GM23248 (cell line): ENCODE data around the gene KRTAP4-3. TPM values are rescaled to one million over a fixed set of nuclear protein-coding genes. Genes with fewer than 3 reads are reported as not detected.
"Not testable (repeated sequence)": the region's sequence is repeated elsewhere in the genome, so short reads cannot be mapped to it uniquely, and the experiment has no call there.

Source experiments
- DNase-seq: peaks from one replicate; pipeline ENCODE4 v3.0.0-alpha.2; 2015
- H2AFZ ChIP-seq: fragments of 200-600 bp; sonication (generic); 2 replicates; pipeline ENCODE4 v1.6.1; 2016; ENCODE audit warnings: antibody characterized with exemption
- H3F3A ChIP-seq: fragments of 200-600 bp; sonication (generic); 2 replicates; pipeline ENCODE4 v1.6.1; 2016; ENCODE audit warnings: mild to moderate bottlenecking, antibody characterized with exemption, mixed run types; ENCODE audit not compliant: insufficient read depth
- H3K27ac ChIP-seq: fragments of 200-600 bp; sonication (generic); 2 replicates; pipeline ENCODE4 v1.5.1; 2016; ENCODE audit warnings: mild to moderate bottlenecking
- H3K27me3 ChIP-seq: fragments of 200-600 bp; sonication (generic); replicated peaks from 2 replicates; pipeline ENCODE4 v1.6.1; 2016; ENCODE audit warnings: mild to moderate bottlenecking; ENCODE audit not compliant: insufficient read depth
- H3K36me3 ChIP-seq: fragments of 200-600 bp; sonication (generic); 2 replicates; pipeline ENCODE4 v1.6.1; 2016; ENCODE audit warnings: low read depth, mild to moderate bottlenecking
- H3K4me1 ChIP-seq: fragments of 200-600 bp; sonication (generic); 2 replicates; pipeline ENCODE4 v1.6.1; 2016; ENCODE audit warnings: mild to moderate bottlenecking; ENCODE audit not compliant: insufficient read depth
- H3K4me2 ChIP-seq: fragments of 200-600 bp; sonication (generic); one replicate; pipeline ENCODE4 v1.6.1; 2016; ENCODE audit warnings: mild to moderate bottlenecking; ENCODE audit not compliant: unreplicated experiment
- H3K4me3 ChIP-seq: fragments of 200-600 bp; sonication (generic); 2 replicates; pipeline ENCODE4 v1.5.1; 2016; ENCODE audit warnings: mild to moderate bottlenecking
- H3K79me2 ChIP-seq: fragments of 200-600 bp; sonication (generic); 2 replicates; pipeline ENCODE4 v1.6.1; 2016; ENCODE audit warnings: mild to moderate bottlenecking; ENCODE audit not compliant: insufficient read depth
- H3K9ac ChIP-seq: fragments of 200-600 bp; sonication (generic); 2 replicates; pipeline ENCODE4 v1.6.1; 2016; ENCODE audit warnings: mild to moderate bottlenecking
- H3K9me2 ChIP-seq: fragments of 200-600 bp; sonication (generic); 2 replicates; pipeline ENCODE4 v1.6.1; 2016; ENCODE audit warnings: mixed run types, mild to moderate bottlenecking, moderate library complexity; ENCODE audit not compliant: insufficient read depth
- H3K9me3 ChIP-seq: fragments of 200-600 bp; sonication (generic); one replicate; pipeline ENCODE4 v1.6.1; 2017; ENCODE audit warnings: low read depth
- H4K20me1 ChIP-seq: fragments of 200-600 bp; sonication (generic); 2 replicates; pipeline ENCODE4 v1.6.0; 2016; ENCODE audit not compliant: insufficient read depth
- EZH2 ChIP-seq: fragments of 200-600 bp; sonication (generic); IDR thresholded peaks from 2 replicates; pipeline ENCODE4 v1.6.1; 2018; ENCODE audit warnings: antibody characterized with exemption, mild to moderate bottlenecking; ENCODE audit not compliant: insufficient read depth, poor library complexity, severe bottlenecking
- EZH2phosphoT487 ChIP-seq: fragments of 200-600 bp; sonication (generic); IDR thresholded peaks from 2 replicates; pipeline ENCODE4 v1.6.1; 2018; ENCODE audit warnings: antibody characterized with exemption, moderate library complexity, mild to moderate bottlenecking, low read depth; ENCODE audit not compliant: insufficient read depth
- WGBS, 2 experiments: methylation state at CpG; one replicate each; pipeline ENCODE4 v1.1.6; 2015 to 2017; ENCODE audit warnings: low lambda C conversion rate in 2 of 2, low coverage in 1 of 2; ENCODE audit errors: missing lambda C conversion rate in 2 of 2; 5-methylcytosine and 5-hydroxymethylcytosine counted together
- in situ Hi-C: fragments of 300-500 bp; cut with MboI; formaldehyde crosslinking; loops from 2 replicates; pipeline ENCODE4 v1.15.0; 2020
- polyA plus RNA-seq: library from polyadenylated mRNA; unstranded; fragments of >200 nt; fragmentation: Nextera tagmentation; extraction: Ambion mirVana; gene quantifications from 2 replicates; pipeline ENCODE4 v1.2.1, GENCODE V29; 2016
- total RNA-seq: library from RNA; depleted of rRNA; stranded (reverse); fragments of >200 nt; shearing (Covaris generic); gene quantifications from 2 replicates; pipeline ENCODE4 v1.2.3, GENCODE V29; 2014

Gene KRTAP4-3
- total and polyA plus RNA-seq, 2 experiments from 2014 or later: not detected

GRCh38 chr17:41163828-41164227 lies 4.2 kb downstream of the KRTAP4-3 start:
- TF ChIP-seq EZH2: no peak
- no peak for TF ChIP-seq EZH2phosphoT487
- H3K9me2 ChIP-seq: no peaks in the 10 kb centered on the region
- no peak overlapping the region for H3K27ac ChIP-seq
- no peaks in the 10 kb centered on the region for H3K79me2 ChIP-seq
- no peaks in the 10 kb centered on the region for H3K4me1 ChIP-seq
- H3K4me3 ChIP-seq: no peak overlapping the region
- in situ Hi-C loops: no loop called here
- no peak overlapping the region for H3K4me2 ChIP-seq
- no peaks in the 10 kb centered on the region for H3K9me3 ChIP-seq
- no peak overlapping the region for H3K9ac ChIP-seq
- no peaks in the 10 kb centered on the region for H3K27me3 ChIP-seq
- H2AFZ ChIP-seq: no peak overlapping the region
- peak; percentile 9 for DNase-seq
- no peaks in the 10 kb centered on the region for H4K20me1 ChIP-seq
- H3F3A ChIP-seq: no peaks in the 10 kb centered on the region
- H3K36me3 ChIP-seq: no peaks in the 10 kb centered on the region
- WGBS, 2 experiments: 80% methylated on average over 7 of the region's 7 CpGs

- Histone ChIP-seq H3K9me2 (no peaks in the 10 kb centered on the region), H3K36me3 (no peaks in the 10 kb centered on the region), H3K27me3 (no peaks in the 10 kb centered on the region), H3K9ac (no peak within 1 kb of the TSS), H3K4me3 (no peak within 1 kb of the TSS), H2AFZ (no peak within 1 kb of the TSS), H3K79me2 (no peaks in the 10 kb centered on the region), H3K27ac (no peak within 1 kb of the TSS), H3K4me2 (no peak within 1 kb of the TSS), H3K4me1 (no peaks in the 10 kb centered on the region), H3K9me3 (no peaks in the 10 kb centered on the region), H4K20me1 (no peaks in the 10 kb centered on the region), H3F3A (no peaks in the 10 kb centered on the region)
- 95 to 100% methylated on average over 1 of the region's 1 CpG for WGBS, 2 experiments
- no peak for DNase-seq
- TF ChIP-seq EZH2 (no peak), EZH2phosphoT487 (no peak)
- in situ Hi-C loops: no loop called here
These were observed 7.4 kb downstream of the KRTAP4-3 start, which contains the start of gene KRTAP4-4 for GRCh38 chr17:41160648-41161047. TSS of gene KRTAP4-4 (minus strand) at chr17:41160748. CDS start at chr17:41160691, 57 bp downstream.

- H3K4me2 ChIP-seq, H3K27me3 ChIP-seq, H3K9ac ChIP-seq, H3K36me3 ChIP-seq, H3K79me2 ChIP-seq, H3K9me2 ChIP-seq, in situ Hi-C loops, H2AFZ ChIP-seq, H3K4me3 ChIP-seq, DNase-seq, H3F3A ChIP-seq, H3K9me3 ChIP-seq, H3K4me1 ChIP-seq, H3K27ac ChIP-seq, H4K20me1 ChIP-seq: not testable (repeated sequence)
- 72 to 93% methylated on average over 2 to 3 of the region's 3 CpGs for WGBS, 2 experiments
These were observed 7.8 kb downstream of the KRTAP4-3 start for GRCh38 chr17:41160190-41160589.

- Histone ChIP-seq H3K36me3 (no peaks in the 10 kb centered on the region), H4K20me1 (no peaks in the 10 kb centered on the region), H3K27me3 (no peaks in the 10 kb centered on the region), H3K4me1 (no peaks in the 10 kb centered on the region), H3K79me2 (no peaks in the 10 kb centered on the region), H3K27ac (no peak overlapping the region), H3K4me3 (no peak overlapping the region), H3K9me3 (no peaks in the 10 kb centered on the region), H3F3A (no peaks in the 10 kb centered on the region), H2AFZ (no peak overlapping the region), H3K4me2 (no peak overlapping the region), H3K9me2 (no peaks in the 10 kb centered on the region), H3K9ac (no peak overlapping the region)
- in situ Hi-C loops: no loop called here
- WGBS, 2 experiments: 64 to 65% methylated on average over 2 of the region's 2 CpGs
- DNase-seq: no peak
- no peak for TF ChIP-seq EZH2
- no peak for TF ChIP-seq EZH2phosphoT487
These were observed 14.2 kb downstream of the KRTAP4-3 start for GRCh38 chr17:41153856-41154255.

- Histone ChIP-seq H3K4me1 (no peaks in the 10 kb centered on the region), H3K27me3 (no peaks in the 10 kb centered on the region), H3K4me3 (no peak overlapping the region), H2AFZ (no peak overlapping the region), H3K4me2 (no peak overlapping the region), H3K9me2 (no peaks in the 10 kb centered on the region), H3K79me2 (no peaks in the 10 kb centered on the region), H3F3A (no peaks in the 10 kb centered on the region), H3K27ac (no peak overlapping the region), H3K9me3 (no peaks in the 10 kb centered on the region), H3K36me3 (no peaks in the 10 kb centered on the region), H4K20me1 (no peaks in the 10 kb centered on the region), H3K9ac (no peak overlapping the region)
- TF ChIP-seq EZH2phosphoT487 (no peak), EZH2 (no peak)
- DNase-seq: no peak
- in situ Hi-C loops: no loop called here
- 73 to 76% methylated on average over 2 of the region's 2 CpGs for WGBS, 2 experiments
These were observed 16.5 kb downstream of the KRTAP4-3 start for GRCh38 chr17:41151525-41151924.
